ENCODE data around the gene ARID3B.
"Not testable (repeated sequence)": the region's sequence is repeated elsewhere in the genome, so short reads cannot be mapped to it uniquely, and the experiment has no call there.

ARID3B gene

DNA sequence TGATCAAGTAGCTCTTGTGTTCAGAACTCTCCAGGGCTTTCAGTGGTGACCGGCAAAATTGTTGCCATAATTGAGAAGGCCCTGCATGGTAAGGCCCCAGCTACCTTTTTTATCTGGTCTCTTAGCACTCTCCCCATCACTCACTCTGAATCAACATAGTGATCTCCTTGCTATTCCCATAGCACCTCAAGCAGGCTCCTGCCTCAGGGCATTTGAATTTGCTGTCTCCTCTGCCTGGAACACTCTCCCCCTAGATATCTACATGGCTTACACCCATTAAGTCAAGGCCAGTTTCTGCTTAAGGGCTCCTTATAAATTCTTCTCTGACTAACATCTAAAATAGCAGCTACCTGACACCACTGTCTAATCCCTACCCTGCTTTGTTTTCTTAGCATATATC is 3.3 kb upstream of the ARID3B start:
- DNase-seq (ENCODE audit: low spot score), result no peak

DNA sequence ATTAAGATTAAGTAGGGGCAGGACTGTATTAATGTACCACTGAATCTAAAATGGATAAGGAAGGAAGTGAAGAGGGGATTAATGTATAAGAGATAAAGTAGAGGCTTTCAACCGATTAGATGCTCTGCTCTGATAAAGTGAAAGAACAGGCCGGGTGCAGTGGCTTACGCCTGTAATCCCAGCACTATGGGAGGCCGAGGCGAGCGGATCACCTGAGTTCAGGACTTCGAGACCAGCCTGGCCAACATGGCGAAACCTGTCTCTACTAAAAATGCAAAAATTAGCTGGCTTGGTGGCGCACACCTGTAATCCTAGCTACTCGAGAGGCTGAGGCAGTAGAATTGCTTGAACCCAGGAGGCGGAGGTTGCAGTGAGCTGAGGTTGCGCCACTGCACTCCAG is 1.5 kb upstream of the ARID3B start:
- DNase-seq (ENCODE audit: low spot score), result not testable (repeated sequence)

DNA sequence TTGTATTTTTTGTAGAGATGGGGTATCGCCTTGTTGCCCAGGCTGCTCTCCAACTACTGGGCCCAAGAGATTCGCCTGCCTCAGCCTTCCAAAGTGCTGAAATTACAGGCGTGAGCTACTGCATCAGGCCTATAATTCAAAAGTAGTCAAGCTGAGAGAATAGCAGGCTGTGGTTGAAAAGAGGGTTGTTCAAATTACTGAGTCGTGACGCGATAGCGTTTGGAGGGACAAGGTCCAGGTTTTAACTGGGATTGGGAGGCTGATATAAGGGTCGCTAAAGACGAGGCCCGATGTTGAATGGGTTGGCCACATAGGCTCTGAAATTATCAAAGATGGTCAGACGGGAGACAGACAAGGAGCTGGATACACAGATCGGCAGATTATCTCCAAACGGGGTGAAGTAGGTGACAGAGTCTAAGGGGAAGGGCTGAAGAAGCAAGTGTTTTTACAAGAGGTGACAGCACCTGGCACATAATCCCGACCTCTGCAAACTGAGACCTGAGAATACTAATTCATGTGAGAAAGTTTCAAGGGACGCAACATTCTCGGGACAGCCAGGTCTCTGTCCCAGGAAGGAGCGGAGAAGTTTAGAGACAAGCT is 759 bp upstream of the ARID3B start:
- peak; percentile 65 for DNase-seq (ENCODE audit: low spot score)

DNA sequence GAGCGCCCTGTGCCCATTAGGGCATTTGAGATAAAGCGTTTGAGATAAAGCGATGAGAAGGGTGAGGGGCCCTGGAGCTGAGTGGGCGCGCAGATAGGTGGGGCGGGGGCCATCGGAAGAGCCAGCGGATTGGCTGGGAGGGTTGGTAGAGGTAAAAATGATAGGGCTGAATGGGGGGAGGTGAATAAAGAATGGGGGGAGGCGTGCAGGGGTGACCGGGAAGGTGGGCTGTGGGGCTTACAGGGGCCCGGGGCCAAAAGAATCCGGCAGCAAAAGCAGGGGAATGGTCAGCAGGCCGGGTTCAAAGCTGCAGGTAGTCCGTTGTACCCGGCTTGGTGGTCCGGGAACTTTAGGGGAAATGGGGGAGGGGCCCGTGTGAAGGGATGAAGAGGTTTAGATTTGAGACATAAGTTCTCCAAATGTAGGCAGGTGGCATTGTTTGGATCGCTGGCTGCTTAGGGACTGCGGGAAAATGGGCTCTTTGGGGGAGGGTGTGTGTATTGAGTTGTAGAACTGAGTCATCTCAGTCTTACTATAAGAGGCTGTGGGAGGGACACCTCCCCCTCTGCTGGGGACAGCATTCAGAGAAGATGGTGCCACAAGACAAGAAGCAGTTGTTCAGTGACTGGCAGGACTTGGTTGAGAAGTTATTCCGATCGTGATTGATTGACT is 610 bp downstream of the ARID3B start:
- peak; percentile 82 for DNase-seq (ENCODE audit: low spot score)

DNA sequence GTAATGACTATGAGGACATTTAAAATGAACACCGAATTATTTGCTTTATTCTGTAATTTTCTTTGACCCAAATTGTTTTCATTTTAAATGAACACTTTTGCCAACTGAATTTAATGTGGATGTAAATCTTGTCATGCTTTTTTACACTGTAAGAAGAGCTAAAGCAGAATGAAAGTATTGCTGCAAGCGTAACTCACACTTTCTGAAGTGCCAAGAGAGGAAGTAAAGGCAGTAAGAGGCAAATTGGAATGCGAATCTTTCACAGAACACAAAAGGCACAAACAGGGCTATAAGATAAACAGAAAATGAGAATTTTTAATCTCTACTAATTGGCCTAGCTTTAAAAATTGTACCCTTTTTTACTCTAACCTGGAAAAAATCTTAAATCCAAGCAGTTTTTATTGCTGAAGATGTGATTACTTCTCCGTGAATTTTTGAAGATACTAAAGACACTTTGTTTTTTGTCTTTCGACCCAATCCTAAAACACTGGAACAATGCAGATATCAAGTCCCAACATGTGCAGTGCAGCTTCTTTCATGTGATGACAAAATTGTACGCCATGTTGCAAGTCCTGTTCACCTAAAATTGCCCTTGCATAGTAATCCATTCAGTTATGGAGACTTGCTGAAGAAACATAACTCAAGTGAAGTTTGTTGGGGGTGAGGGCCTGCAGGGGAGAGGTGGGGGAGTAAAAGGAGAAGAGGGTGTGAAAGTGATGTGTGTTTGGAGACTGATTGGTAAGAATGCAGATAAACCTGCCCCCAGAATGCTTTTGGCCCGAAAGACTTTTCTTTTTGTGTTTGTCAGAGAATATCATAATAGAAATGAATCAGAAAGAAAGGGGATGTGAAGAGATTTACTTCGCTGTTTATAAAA is 1.4 kb downstream of the ARID3B start:
- no peak for DNase-seq (ENCODE audit: low spot score)

DNA sequence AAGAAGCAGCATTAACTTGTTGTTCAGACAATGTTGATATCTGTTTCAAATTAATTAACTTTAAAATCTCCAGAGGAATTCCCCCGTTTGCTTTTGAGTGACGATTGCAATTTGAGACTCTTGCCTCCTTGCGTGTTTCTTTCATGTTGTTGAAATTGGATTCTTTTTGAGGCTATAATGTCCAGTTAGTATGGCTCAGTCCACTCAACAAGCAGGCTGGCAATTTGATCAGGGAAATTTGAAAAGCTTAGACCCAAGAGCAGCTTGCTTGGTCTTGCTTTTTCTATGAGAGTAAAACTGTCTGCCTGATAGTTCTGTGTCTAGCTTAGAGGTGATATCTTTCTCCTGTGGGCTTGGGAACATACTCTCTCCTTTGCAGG is 2.0 kb downstream of the ARID3B start:
- no peak for DNase-seq (ENCODE audit: low spot score)

DNA sequence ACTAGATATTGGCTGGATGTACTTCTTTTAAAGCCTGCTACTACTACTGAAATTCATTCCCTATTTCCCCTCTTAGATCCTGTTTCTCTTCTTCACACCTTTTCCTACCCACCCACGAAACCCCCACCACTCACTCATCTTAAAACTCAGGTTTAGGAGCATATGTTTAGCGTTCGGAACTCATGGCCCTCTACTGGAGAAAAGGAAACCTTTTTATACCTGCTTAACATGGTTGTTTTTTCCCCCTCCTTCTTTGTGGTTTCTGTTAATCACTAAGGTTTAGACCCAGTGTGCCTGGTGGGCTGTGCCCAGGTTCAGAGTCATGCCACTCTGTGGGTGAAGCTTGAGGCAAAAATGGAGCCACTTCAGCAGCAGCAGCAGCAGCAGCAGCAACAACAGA is 2.6 kb downstream of the ARID3B start:
- DNase-seq (ENCODE audit: low spot score), result peak; percentile 60

DNA sequence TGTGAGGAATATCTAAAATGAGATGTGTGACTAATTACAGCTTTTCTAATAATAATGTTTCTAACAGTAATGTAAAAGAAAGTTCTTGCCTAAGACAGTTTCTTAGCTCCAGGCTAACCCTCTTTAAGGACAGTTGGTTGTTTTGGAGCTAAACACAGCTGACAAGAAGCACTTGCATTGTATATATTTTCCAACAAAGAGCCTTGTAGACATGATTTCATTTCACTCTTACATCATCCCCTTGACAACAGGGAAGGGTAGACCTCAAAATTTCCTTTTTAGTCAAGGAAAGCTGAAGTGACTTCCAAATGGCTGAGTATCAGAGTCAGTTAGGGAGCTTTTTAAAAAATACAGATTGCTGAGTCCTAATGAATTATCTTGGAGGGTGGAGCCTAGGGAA is 4.1 kb downstream of the ARID3B start:
- DNase-seq (ENCODE audit: low spot score), result no peak

DNA sequence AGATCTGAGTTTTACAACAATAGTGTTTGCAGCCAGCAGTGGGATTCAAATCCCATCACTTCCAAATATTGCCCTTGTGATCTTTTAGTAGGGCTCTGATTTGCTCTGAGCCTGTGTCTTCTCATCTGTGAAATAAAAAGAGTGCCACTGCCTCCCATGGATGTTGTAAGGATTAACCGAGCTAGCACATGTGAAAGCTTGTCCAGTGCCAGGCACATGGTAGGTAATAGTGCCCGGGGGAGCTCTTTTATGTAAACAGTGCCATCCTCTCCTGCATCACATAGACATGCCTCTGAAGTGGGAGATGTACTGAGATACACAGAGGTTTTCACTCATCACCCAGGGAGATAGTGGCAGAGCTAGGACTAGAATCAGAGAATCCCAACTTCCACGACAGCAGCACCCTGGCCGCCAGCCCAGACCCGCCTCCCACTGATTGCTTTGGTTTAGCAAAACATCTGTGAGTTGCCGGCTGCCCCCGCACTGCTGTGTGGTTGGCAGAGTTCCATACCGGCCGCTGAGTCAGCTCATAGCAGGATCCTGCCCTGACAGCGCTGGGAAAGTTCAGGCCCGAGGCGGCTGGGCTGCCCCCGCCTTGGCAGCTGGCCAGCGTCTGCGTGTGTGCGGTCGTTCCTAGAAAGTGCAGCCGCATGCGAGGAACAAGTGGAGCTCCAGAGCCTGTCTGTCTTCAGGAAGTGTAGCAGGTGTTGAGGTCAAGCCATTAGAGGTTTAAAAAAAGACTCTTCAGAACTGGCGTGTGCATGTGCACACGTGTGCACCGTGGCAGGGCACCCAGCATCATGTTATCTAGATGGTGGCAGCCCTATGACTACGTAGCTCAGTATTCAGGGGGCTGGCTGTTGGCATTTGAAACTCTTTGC is 5.0 kb downstream of the ARID3B start:
- DNase-seq (ENCODE audit: low spot score), result peak; percentile 99

DNA sequence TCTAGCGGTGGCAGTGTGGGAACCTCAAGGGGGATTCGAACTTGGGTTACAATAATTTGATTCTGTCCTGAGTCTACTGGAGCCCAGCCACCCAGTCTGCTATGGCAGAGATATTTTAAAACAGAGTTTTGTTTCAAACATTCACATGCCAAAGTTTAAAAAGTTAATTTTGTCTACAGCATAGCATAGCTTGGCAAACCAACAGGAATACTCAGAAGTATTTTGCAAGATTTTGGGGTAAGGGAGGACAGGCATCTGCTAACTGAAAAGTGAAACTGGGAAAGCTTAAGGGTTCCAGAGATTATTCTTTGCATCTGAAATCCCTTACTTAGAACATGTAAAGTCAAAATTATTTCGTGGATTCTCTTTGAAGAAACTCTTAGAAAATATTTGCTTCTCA is 6.6 kb downstream of the ARID3B start:
- DNase-seq (ENCODE audit: low spot score), result no peak

DNA sequence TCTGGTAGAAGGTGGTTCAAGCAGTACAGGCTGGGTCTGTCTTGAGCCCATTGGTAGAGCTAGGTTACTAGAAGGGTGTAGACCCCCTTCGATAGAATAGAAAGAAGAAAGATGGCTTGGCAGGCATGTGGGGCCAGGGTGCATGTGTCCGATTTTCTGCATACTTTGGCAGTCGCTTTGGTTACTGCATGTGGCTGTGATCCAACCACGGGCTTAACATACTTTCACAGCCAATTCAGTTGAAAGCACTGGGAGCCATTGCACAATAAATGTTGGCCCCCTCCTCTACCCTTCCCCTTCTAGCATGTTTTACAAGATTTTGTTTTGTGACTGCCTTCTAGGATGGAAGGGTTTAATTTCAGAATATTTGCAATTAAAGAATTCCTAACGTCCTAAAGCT is 7.2 kb downstream of the ARID3B start:
- no peak for DNase-seq (ENCODE audit: low spot score)

DNA sequence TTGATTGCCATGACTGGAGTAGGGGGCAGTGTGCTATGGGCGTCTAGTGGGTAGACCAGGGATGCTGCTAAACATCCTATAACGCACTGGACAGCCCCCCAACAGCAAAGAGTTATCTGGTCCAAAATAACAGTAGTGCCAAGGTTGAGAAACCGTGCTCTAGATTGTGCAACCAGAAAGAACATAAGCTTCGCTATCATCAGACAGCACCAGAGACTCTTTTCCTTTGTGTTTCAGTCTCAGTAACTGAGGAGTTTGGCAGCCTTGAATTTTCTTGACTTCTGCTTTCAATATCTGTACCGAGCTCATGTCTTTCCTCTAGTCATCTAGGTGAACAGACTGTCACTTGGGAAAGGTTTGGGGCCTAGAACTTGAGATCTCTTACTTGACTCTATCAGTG is 8.8 kb downstream of the ARID3B start:
- DNase-seq (ENCODE audit: low spot score), result no peak

DNA sequence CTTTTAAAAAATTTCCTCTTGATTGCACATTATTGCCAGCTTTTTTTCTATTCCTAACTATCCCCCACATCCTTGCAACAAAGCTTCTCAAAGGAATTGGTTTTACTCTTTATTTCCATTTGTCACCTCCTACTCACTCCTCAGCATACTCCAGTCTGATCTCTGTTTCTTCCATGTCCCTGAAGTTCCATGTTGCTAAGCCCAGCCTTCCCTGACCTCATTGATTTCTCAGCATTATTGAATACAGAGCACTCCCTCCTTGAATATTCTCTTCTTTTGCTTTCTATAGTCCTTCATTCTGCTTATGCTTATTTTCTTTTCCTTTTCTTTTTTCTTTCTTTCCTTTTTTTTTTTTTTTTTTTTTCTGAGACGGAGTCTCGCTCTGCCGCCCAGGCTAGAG is 10.7 kb downstream of the ARID3B start:
- DNase-seq (ENCODE audit: low spot score), result no peak

DNA sequence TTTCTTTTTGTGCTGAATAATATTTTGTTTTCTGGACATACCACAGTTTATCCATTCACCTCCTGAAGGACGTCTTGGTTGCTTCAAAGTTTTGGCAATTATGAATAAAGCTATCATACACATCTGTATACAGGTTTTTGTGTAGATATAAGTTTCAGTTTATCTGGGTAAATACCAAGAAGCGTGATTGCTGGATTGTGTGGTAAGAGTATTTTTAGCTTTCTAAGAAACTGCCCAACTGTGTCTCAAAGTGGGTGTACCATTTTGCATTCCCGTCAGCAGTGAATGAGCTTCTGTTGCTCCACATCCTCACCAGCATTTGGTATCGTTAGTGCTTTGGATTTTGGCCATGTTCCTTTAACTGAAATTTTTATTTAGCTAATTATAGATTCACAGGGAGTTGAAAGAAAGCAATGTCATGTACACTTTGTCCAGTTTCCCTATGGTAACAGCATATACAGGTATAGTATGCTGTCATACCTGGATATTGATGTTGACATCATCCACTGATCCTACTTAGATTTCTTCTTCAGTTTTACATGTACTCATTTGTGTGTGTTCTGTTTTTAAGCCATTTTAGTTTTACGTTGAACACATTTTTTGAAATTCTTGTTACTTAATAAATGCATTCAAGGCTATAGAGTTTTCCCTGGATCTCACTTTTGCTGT is 11.9 kb downstream of the ARID3B start:
- DNase-seq (ENCODE audit: low spot score), result no peak

DNA sequence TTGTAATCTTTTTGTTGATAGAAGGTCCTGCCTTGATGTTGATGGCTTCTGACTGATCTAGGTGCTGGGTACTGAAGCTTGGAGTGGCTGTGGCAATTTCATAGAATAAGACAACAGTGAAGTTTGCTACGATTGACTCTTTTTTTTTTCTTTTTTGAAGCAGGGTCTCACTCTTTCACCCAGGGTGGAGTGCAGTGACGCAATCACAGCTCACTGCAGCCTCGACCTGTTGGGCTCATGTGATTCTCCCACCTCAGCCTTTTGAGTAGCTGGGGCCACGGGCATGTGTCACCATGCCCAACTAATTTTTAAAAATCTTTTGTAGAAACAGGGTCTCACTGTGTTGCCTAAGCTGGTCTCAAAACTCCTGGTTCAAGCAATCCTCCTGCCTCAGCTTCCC is 14.2 kb downstream of the ARID3B start:
- no peak for DNase-seq (ENCODE audit: low spot score)

DNA sequence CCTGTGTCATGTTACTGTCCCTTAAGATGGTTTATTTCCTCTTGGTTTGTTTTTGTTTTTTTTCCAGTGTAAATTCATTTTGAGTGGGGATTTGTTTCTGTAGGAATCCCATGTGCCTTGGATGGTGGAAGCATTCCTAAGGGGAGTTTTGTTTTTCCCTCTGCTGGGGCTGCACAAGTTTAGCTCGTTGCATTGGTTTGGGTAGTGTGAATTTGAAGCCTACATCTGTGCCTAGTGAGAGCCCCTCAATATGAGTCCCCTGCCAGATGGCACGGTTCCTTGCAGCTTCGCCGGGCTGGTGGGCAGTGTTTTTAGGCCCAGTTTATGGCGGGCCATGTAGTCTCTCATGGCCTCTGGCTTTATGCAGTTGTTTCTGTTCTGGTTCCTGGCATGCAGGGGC is 17.7 kb downstream of the ARID3B start:
- DNase-seq (ENCODE audit: low spot score), result no peak

DNA sequence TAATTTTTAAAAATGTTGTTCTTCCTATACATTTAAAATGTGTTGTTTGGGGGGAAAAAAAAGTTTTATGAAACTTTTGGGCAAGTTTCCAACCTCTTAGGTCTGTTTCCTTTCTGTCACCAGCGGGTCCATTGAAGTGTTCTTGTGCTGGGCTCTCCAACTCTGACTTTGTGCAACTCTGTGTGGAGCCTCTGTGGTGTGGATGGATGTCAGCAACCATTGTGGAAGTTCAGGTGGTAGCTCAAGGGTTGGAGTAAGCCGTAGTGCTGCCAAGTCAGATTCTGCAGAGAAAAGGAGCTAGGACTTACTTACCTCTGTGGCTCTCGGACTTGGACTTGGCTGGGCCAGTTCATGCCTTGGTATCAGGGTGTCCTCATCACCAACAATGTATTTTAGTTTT is 22.4 kb downstream of the ARID3B start:
- no peak for DNase-seq (ENCODE audit: low spot score)

DNA sequence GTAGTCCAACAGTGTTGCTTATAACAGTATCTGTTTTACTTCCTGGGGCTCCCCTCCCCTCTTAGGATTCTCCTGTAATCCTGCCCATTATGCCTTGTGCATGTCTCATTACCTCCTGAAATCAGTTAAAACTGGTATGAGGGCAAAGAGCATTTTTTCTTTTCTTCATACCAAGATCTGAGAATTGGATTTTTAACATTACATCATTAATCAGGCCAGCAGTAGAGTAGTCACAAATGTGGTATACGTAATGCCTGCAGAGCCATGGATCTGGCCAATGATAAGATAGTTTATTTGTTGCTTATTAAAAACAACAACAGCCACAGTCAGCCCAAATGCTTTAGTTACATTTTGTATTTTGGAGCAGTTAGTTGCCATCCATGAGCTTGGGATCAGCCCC is 23.2 kb downstream of the ARID3B start:
- no peak for DNase-seq (ENCODE audit: low spot score)

DNA sequence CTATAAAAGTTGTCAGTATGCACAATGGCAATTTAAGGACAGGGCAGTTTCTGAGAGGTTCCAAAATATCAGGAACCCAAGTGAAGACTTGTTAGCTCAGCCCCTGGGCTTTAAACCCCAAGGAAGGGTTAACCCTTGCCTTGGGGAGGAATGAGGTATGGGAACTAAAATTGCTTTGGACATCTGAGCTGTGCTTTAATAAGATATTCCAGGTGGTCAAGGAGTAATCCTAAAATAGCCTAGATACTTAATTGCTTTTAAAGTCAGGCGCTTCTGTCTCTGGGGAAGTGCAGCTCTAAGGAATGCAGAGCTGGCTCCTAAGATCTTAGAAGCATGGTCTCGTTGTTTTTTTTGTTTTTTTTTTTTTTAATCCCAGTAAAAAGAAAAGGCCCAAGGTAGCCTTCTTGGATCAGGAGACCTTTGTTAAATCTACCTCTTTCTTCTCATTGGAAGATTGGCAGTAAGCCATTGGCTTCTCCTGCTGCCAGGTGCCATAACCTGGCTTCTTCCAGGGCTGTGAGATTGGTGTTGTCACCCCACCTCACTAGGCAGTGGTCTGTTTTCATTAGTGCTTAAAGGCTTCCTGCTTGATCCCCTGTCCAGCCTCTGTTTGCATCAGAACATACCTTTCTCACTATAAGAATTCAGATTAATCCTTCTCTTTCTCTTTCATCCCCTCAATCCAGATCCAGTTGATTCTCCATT is 24.5 kb downstream of the ARID3B start:
- no peak for DNase-seq (ENCODE audit: low spot score)

DNA sequence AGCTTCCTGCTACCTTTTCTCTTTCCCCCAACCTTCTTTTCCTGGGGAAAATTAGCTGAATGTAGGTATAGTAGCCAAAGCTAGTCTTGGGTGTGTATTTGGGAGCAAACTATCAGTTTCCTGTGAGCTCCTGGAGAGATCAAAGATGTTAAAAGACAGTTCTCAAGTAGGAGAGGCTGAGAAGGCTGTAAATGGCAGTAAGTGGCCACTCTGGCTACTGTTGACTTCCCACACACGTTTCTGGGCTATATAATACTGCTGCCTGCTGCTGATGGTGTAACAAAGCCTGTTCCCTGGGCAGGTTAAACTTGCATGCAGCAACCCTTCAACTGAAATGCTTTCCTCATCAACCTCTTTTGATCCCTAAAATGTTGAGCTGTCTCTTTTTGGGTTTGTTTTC is 27.6 kb downstream of the ARID3B start:
- DNase-seq (ENCODE audit: low spot score), result no peak

DNA sequence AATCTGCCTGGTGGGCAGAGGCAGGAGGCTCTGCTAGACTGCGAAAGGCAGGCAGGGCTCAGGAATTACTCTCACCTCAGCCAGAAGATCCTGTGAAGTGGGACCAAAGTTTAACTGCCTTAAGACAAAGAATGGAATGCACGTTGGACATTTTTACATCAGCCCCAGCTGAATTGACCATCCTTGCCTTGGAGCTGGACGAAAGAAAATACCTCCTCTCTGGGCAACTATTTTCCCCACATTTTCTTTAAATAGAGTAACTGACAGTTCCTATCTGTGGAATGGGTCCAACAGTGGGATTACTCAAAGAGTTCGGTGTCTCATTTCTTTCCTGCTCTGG is 28.7 kb downstream of the ARID3B start:
- DNase-seq (ENCODE audit: low spot score), result no peak

Data from kidney tubule cell (primary cell).